ENCODE data around the gene RPL28. TPM values are rescaled to one million over a fixed set of nuclear protein-coding genes. Genes with fewer than 3 reads are reported as not detected.

The RPL28 gene
- total RNA-seq, 2 donors from 2014 or later: 3,217 to 3,413 TPM

DNA sequence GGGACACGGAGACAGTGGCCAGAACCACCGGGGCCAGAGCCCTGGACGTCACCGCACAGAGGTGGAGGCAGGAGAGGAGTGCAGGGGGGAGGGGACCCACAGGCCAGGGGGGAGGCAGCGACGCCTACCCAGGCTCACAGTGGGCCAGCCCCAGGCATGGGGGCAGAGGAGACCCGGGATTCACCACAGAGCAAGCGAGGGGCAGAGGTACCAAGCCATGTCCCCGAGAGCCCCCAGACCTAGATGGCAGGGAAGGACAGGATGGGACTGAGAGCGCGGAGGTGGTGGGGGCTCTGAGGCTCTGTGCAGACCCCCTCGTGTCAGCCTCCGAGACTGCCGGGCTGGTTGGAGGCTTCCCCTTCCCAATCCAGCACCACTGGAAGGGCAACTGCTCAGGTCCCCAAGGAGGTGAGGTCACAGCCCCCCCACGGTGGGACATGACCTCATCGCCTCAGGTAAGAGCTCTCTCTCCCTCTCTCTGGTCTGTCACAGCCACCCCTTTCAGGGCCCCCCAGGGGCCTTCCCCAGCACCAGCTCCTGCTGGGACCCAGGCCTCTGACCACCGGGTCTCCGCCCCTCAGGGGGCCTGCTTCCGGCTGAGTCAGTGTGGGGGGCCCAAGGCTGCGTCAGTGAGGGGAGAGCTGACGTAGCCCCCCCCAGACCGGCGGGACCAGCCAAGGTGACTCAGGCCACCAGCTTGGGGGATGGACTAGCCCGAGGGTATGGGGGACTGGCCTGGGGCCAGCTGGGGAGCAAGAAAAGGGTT lies 13.2 kb upstream of the RPL28 start:
- Mint-ChIP-seq H3K4me1 (ENCODE audit: low read depth) (peaks cover 19% of the 10 kb centered on the region), H3K9me3 (no peaks in the 10 kb centered on the region), H3K27me3 (ENCODE audit: low read depth) (peaks cover 36% of the 10 kb centered on the region), H3K36me3 (ENCODE audit: insufficient read depth in 2 of 2) (peaks cover 4 to 6% of the 10 kb centered on the region in 2 donors), H3K4me3 (peak overlapping the region; percentile 32 to 43), H3K27ac (no peak overlapping the region)
- DNase-seq (peak; percentile 69 to 76), ATAC-seq (replicated peaks in 1 of 2) (peak; percentile 78 to 79)

GRCh38 chr19:55373306-55373992 lies 12.3 kb upstream of the RPL28 start:
- peak overlapping the region in 1 of 2 donors; percentile 38 for H3K4me3 Mint-ChIP-seq

DNA sequence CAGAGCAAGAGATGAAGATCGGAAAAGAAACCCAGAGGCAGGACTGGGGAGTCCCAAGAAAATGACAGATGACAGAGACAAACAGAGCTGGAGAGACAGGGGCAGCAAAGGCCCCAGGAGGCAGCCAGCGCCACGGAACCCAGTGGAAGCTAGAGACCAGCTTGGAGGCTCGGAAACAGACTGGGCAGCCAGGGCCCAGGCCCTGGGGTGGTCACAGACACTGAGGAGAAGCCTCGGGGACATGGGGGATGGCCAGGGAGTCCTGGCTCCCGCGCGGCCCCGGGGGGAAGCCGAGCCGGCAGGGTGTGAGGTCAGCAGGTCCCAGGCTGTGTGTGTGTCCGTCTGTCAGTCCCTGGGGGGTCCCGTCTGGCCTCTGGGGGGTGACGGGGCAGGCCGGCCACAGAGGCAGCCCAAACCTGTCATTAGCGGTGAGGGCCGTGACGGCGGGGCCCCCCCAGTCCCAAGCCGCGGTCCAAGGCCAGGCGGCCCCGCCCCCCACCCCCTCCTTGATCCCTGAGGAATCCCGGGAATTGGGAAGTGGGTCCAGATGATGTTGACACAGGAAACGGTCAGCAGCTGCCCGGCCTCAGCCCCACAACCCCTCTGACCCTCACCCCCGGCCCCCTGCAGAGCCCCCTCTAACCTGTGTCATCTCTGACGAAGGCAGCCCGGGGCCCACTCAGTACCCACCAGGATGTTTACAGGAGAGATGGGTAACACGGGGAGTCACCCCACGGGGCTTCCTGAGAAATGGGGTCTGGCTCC lies 11.6 kb upstream of the RPL28 start:
- H3K4me3 Mint-ChIP-seq: peak overlapping the region in 1 of 2 donors; percentile 38
- H3K9me3 Mint-ChIP-seq: no peaks in the 10 kb centered on the region
- H3K27me3 Mint-ChIP-seq (ENCODE audit: low read depth): peaks cover 36% of the 10 kb centered on the region
- H3K4me1 Mint-ChIP-seq (ENCODE audit: low read depth): peaks cover 20% of the 10 kb centered on the region
- H3K36me3 Mint-ChIP-seq (ENCODE audit: insufficient read depth in 2 of 2): peaks cover 4 to 6% of the 10 kb centered on the region in 2 donors
- no peak overlapping the region for H3K27ac Mint-ChIP-seq
- DNase-seq: no peak
- ATAC-seq (replicated peaks in 1 of 2): no peak

More at GRCh38 chr19:55373306-55373992, 12.3 kb upstream of the RPL28 start:
- ATAC-seq (replicated peaks in 1 of 2) (no peak), DNase-seq (no peak)
- Mint-ChIP-seq H3K27ac (no peak overlapping the region), H3K36me3 (ENCODE audit: insufficient read depth in 2 of 2) (peaks cover 4 to 6% of the 10 kb centered on the region in 2 donors), H3K27me3 (ENCODE audit: low read depth) (peaks cover 36% of the 10 kb centered on the region), H3K9me3 (no peaks in the 10 kb centered on the region), H3K4me1 (ENCODE audit: low read depth) (peaks cover 19% of the 10 kb centered on the region)

DNA sequence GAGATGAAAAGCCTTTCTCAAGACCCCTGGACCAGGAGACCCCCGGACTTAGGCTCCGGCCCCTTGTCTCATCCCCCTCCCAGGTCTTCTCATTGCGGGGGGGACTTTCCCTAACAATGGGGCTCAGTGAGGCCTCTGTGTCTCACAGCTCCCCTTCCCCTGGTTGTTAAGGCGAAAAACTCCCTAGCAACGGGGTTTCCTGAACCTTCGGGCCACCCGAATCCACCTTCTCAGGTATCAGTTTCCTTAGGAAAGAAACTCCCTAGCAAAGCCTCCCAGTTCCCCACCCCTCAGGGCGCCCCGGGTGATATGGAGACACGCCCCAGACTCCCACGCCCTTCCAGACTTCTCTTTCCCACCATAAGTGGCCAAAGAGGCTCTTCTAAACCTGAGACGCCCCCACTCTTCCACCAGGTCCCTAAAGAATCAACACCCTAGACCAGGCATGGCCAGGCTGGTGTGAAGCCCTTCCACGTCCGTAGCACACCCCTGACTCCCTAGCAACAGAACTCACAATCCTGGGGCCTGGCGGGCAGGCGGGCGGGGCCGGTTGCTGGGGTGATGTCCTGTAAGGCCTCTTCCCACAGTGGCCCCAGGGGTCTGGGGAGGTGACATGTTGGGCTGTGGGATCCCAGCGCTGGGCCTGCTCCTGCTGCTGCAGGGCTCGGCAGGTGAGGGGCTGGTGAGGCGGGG lies 9.3 kb upstream of the RPL28 start, which contains the start of gene TMEM190:
TMEM190 (plus strand) TSS at position 586 of the 693 bp plus-strand sequence; CDS start at position 614, 28 bp downstream.
- Mint-ChIP-seq H3K27me3 (ENCODE audit: low read depth) (peaks cover 18% of the 10 kb centered on the region), H3K36me3 (ENCODE audit: insufficient read depth in 2 of 2) (peaks cover 0 to under 1% of the 10 kb centered on the region in 2 donors), H3K4me3 (no peak within 1 kb of the TSS)

GRCh38 chr19:55377356-55378131 lies 8.2 kb upstream of the RPL28 start:
- DNase-seq (no peak), ATAC-seq (replicated peaks in 1 of 2) (no peak)
- no peak overlapping the region for H3K27ac Mint-ChIP-seq
- no peak overlapping the region for H3K4me3 Mint-ChIP-seq
- peaks cover 8% of the 10 kb centered on the region for H3K27me3 Mint-ChIP-seq (ENCODE audit: low read depth)
- H3K9me3 Mint-ChIP-seq: peaks cover 0 to 2% of the 10 kb centered on the region in 2 donors
- H3K36me3 Mint-ChIP-seq (ENCODE audit: insufficient read depth in 2 of 2): peaks cover 5 to 6% of the 10 kb centered on the region in 2 donors
- H3K4me1 Mint-ChIP-seq (ENCODE audit: low read depth): peaks cover 20% of the 10 kb centered on the region

More for the DNA sequence above, 9.3 kb upstream of the RPL28 start, which contains the start of gene TMEM190:
- DNase-seq: no peak
- Mint-ChIP-seq H3K27ac (no peak within 1 kb of the TSS), H3K4me1 (ENCODE audit: low read depth) (peaks cover 15% of the 10 kb centered on the region), H3K9me3 (no peaks in the 10 kb centered on the region)
- ATAC-seq (replicated peaks in 1 of 2): no peak

- Mint-ChIP-seq H3K9me3 (peaks cover 0 to 2% of the 10 kb centered on the region in 2 donors), H3K36me3 (ENCODE audit: insufficient read depth in 2 of 2) (peaks cover 5 to 6% of the 10 kb centered on the region in 2 donors), H3K4me1 (ENCODE audit: low read depth) (peaks cover 24% of the 10 kb centered on the region), H3K27ac (no peak overlapping the region), H3K4me3 (no peak overlapping the region), H3K27me3 (ENCODE audit: low read depth) (no peaks in the 10 kb centered on the region)
- ATAC-seq (replicated peaks in 1 of 2) (no peak), DNase-seq (no peak)
These were observed 6.6 kb upstream of the RPL28 start for GRCh38 chr19:55379174-55379573.

DNA sequence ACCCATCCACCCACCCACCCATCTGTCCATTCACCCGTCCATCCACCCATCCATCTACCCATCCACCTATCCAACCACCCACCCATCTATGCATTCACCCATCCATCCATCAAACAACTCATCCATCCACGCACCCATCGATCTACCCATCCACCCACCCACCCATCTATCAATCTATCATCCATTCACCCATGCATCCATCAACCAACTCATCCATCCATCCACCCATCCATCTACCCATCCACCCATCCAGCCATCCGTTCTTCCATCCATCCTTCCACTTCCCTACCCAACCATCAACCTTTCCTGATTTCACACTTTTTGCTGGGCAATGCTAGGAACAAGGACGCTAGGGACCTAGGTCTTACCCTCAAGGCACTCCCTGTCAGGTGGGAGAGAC lies 3.7 kb upstream of the RPL28 start:
- Mint-ChIP-seq H3K4me3 (peak overlapping the region; percentile 91 to 92), H3K27ac (no peak overlapping the region), H3K4me1 (ENCODE audit: low read depth) (peaks cover 41% of the 10 kb centered on the region), H3K27me3 (ENCODE audit: low read depth) (no peaks in the 10 kb centered on the region), H3K9me3 (peaks cover 0 to 2% of the 10 kb centered on the region in 2 donors), H3K36me3 (ENCODE audit: insufficient read depth in 2 of 2) (peaks cover 14 to 16% of the 10 kb centered on the region in 2 donors)
- DNase-seq (no peak), ATAC-seq (replicated peaks in 1 of 2) (no peak)

- Mint-ChIP-seq H3K4me3 (peak overlapping the region; percentile 91 to 92), H3K9me3 (peaks cover 0 to 2% of the 10 kb centered on the region in 2 donors), H3K27me3 (ENCODE audit: low read depth) (no peaks in the 10 kb centered on the region), H3K27ac (no peak overlapping the region), H3K4me1 (ENCODE audit: low read depth) (peaks cover 46% of the 10 kb centered on the region), H3K36me3 (ENCODE audit: insufficient read depth in 2 of 2) (peaks cover 14 to 19% of the 10 kb centered on the region in 2 donors)
- DNase-seq (no peak), ATAC-seq (replicated peaks in 1 of 2) (no peak)
These were observed 3.1 kb upstream of the RPL28 start for GRCh38 chr19:55382522-55383054.

DNA sequence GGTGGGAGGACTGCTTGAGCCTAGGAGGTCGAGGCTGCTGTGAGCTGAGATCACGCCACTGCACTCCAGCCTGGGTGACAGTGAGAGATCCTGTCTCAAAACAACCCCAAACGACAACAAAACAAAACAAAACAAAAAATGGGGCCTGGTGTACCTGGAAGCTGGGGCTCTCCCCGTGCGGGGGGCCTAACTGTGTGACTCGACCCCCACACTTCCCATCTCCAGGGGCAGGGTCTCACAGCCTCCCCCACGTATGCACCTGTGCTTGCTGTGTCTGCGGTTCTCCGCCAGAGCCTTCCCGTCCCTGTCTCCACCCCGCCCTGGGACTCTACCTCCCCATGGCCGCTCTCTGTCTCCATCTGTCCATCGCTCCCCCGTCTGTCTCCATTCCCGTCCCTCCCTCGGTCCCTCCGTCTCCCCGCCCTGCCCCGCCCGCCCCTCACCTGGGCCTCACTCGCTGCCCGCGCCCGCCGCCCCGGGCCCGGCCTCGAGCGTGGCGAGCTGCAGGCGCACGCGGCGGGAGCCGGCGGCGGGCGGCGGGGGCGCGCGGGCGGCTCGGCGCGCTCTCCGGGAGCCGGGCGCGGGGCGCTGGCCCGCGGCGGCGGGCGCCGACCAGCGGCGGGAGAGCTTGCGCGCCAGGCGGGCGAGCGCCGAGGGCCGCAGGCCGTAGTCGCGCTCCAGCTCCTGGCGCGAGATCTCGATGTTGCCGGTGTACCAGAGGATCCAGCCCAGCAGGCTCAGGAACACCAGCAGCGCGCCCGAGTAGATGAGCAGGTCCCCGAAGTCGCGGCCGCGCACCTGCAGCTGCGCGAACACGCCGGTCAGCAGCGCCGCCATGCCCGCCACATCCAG lies 2.2 kb upstream of the RPL28 start:
- Mint-ChIP-seq H3K9me3 (peaks cover 0 to 2% of the 10 kb centered on the region in 2 donors), H3K27me3 (ENCODE audit: low read depth) (no peaks in the 10 kb centered on the region), H3K4me1 (ENCODE audit: low read depth) (peaks cover 55% of the 10 kb centered on the region), H3K27ac (peak overlapping the region; percentile 90), H3K36me3 (ENCODE audit: insufficient read depth in 2 of 2) (peaks cover 14 to 24% of the 10 kb centered on the region in 2 donors), H3K4me3 (peak overlapping the region; percentile 91 to 92)
- peak; percentile 37 to 40 for ATAC-seq (replicated peaks in 1 of 2)
- peak; percentile 72 to 75 for DNase-seq

- H3K27me3 Mint-ChIP-seq (ENCODE audit: low read depth): no peaks in the 10 kb centered on the region
- peak within 1 kb of the TSS; percentile 92 to 99 for H3K4me3 Mint-ChIP-seq
- peak; percentile 58 to 59 for DNase-seq
- H3K36me3 Mint-ChIP-seq (ENCODE audit: insufficient read depth in 2 of 2): peaks cover 15 to 28% of the 10 kb centered on the region in 2 donors
- peaks cover 0 to 2% of the 10 kb centered on the region in 2 donors for H3K9me3 Mint-ChIP-seq
- ATAC-seq (replicated peaks in 1 of 2): peak; percentile 20 to 27
- H3K27ac Mint-ChIP-seq: peak within 1 kb of the TSS; percentile 90
- H3K4me1 Mint-ChIP-seq (ENCODE audit: low read depth): peaks cover 61% of the 10 kb centered on the region
These were observed 1.4 kb upstream of the RPL28 start, which contains the start of gene TMEM238 for GRCh38 chr19:55384131-55384919. Gene TMEM238, minus strand, starts transcription at chr19:55384292. Its CDS starts 33 bp downstream, at chr19:55384259.

Data from activated T-cell treated with anti-CD3 and anti-CD28 coated beads, Interleukin-2, amount 50 U/mL, for 72 hours (primary cell).